ENCODE data around the gene TLR10. TPM values are rescaled to one million over a fixed set of nuclear protein-coding genes. Genes with fewer than 3 reads are reported as not detected.

The TLR10 gene
- total and polyA plus RNA-seq, 3 donors from 2014 or later = 0.06 to 0.21 TPM; not detected in 1

DNA sequence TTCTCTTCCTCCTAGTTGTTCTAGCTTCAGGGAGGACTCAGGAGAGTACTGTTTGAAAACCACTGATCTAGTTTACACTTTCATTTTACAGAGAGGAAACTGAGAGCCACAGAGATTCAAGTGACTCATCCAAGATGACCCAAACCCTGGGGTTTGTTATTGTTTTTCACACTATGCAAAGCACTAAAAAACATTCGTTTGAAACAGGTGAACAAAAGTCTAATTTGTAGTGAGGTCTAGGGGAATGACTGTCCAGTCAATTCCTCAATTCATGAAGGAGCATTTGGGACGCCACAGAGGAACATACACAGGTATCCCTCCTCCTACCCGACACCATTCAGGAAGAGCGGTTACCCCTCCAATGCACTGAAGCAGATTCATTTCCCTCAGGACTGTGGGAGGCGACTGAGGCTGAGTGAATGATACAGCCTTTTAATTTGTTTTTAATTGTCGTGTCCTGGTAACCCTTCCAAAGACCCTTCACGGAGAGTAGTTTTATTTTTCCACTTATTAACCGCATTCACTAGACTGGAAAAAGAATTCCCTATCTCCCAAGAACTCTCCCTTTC is 30.3 kb downstream of the TLR10 start:
- no peaks in the 10 kb centered on the region for H3K36me3 ChIP-seq (ENCODE audit: low read depth, missing control alignments)
- H3K9me3 ChIP-seq = no peaks in the 10 kb centered on the region
- WGBS, 2 donors = 33 to 41% methylated on average over 8 of the region's 8 CpGs
- H3K4me1 ChIP-seq = no peaks in the 10 kb centered on the region
- no peak overlapping the region for H3K4me3 ChIP-seq
- intact Hi-C loops (cut with DNase I; ENCODE audit: low total_unique reads) = no loop called here
- H3K27me3 ChIP-seq = no peaks in the 10 kb centered on the region
- no peak for TF ChIP-seq POLR2A (IDR thresholded peaks at IDR 0.05)
- TF ChIP-seq, protein P1, sequence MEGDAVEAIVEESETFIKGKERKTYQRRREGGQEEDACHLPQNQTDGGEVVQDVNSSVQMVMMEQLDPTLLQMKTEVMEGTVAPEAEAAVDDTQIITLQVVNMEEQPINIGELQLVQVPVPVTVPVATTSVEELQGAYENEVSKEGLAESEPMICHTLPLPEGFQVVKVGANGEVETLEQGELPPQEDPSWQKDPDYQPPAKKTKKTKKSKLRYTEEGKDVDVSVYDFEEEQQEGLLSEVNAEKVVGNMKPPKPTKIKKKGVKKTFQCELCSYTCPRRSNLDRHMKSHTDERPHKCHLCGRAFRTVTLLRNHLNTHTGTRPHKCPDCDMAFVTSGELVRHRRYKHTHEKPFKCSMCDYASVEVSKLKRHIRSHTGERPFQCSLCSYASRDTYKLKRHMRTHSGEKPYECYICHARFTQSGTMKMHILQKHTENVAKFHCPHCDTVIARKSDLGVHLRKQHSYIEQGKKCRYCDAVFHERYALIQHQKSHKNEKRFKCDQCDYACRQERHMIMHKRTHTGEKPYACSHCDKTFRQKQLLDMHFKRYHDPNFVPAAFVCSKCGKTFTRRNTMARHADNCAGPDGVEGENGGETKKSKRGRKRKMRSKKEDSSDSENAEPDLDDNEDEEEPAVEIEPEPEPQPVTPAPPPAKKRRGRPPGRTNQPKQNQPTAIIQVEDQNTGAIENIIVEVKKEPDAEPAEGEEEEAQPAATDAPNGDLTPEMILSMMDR (IDR thresholded peaks at IDR 0.05) = no peak
- peak overlapping the region in 1 of 2 donors; percentile 71 for H3K27ac ChIP-seq
- no peak for DNase-seq

DNA sequence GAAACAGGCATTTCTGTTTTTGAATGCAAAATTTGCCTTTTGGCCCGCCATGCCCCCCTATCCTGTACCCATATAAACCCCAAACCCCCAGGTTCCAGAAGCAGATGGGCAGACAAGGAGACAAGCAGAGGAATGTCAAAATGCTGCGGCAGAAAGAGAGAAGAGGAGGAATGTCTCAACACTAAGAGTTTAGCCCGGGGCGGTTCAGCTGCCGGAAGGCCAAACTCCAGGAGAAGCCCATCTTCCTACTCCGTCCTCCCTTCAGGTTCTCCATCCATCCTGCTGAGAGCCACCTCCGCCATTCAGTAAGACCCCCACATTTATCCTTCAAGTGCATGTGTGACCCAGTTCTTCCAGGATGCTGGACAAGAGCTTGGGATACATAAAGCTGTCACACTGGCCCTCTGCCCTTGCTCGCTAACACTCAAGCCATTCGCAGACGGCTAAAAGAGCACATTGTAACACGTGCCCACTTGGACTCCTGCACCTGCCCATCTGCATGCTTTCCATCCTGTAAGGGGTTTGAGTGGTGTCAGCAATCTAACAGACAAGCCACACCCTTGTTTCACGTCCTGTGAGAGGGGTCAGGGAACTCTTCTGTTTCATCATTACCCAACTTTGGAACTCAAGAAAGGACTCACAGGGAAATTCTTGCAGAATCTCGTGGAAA is 31.3 kb downstream of the TLR10 start:
- H3K27ac ChIP-seq = no peak overlapping the region
- H3K4me1 ChIP-seq = no peaks in the 10 kb centered on the region
- WGBS, 2 donors = 82 to 92% methylated on average over 13 of the region's 13 CpGs
- no peak overlapping the region for H3K4me3 ChIP-seq
- H3K9me3 ChIP-seq = no peaks in the 10 kb centered on the region
- no peaks in the 10 kb centered on the region for H3K36me3 ChIP-seq (ENCODE audit: low read depth, missing control alignments)
- DNase-seq = no peak
- no peaks in the 10 kb centered on the region for H3K27me3 ChIP-seq
- TF ChIP-seq, protein P1 (IDR thresholded peaks at IDR 0.05) = no peak
- TF ChIP-seq POLR2A (IDR thresholded peaks at IDR 0.05) = no peak
- intact Hi-C loops (cut with DNase I; ENCODE audit: low total_unique reads) = no loop called here

DNA sequence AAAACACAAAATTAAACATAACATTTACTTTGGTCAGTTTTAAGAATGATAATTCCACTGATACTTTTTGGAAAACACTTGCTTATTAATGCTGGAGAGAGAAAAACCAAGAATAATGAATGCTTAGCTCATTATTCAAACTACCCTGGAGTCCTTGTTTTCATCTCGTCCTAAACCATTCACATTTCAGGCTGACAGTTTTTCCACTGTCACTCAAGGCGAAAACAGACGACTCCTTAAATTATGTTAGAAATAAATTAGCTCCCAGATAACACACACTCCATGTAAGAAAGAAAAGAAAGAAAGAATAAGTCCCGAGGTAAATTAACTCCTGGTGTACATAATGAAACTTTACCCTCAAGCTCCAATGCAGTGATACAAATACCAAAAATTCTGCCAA is 33.5 kb downstream of the TLR10 start:
- WGBS, 2 donors = 65 to 77% methylated on average over 4 of the region's 4 CpGs
- Histone ChIP-seq H3K4me1 (no peaks in the 10 kb centered on the region), H3K9me3 (no peaks in the 10 kb centered on the region), H3K36me3 (ENCODE audit: low read depth, missing control alignments) (no peaks in the 10 kb centered on the region), H3K27me3 (no peaks in the 10 kb centered on the region), H3K4me3 (no peak overlapping the region), H3K27ac (no peak overlapping the region)
- DNase-seq = no peak
- TF ChIP-seq, protein P1 (IDR thresholded peaks at IDR 0.05) = no peak
- no peak for TF ChIP-seq POLR2A (IDR thresholded peaks at IDR 0.05)
- intact Hi-C loops (cut with DNase I; ENCODE audit: low total_unique reads) = no loop called here

DNA sequence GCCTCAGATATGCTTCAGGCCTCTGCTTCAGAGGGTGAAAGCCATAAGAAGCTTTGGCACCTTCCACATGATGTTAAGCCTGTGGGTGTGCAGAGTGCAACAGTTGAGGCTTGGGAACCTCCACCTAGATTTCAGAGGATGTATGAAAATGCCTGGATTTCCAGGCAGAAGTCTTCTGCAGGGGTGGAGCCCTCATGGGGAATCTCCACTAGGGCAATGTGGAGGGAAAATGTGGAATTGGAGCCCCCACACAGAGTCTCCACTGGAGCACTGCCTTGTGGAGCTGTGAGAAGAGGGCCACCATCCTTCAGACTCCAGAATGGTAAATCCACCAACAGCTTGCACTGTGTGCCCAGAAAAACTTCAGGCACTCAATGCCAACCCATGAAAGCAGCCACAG is 35.2 kb downstream of the TLR10 start:
- H3K4me1 ChIP-seq = no peaks in the 10 kb centered on the region
- no peak overlapping the region for H3K4me3 ChIP-seq
- no peaks in the 10 kb centered on the region for H3K27me3 ChIP-seq
- TF ChIP-seq, protein P1 (IDR thresholded peaks at IDR 0.05) = no peak
- TF ChIP-seq POLR2A (IDR thresholded peaks at IDR 0.05) = no peak
- no peaks in the 10 kb centered on the region for H3K36me3 ChIP-seq (ENCODE audit: low read depth, missing control alignments)
- no peak for DNase-seq
- no peaks in the 10 kb centered on the region for H3K9me3 ChIP-seq
- H3K27ac ChIP-seq = no peak overlapping the region
- intact Hi-C loops (cut with DNase I; ENCODE audit: low total_unique reads) = no loop called here

DNA sequence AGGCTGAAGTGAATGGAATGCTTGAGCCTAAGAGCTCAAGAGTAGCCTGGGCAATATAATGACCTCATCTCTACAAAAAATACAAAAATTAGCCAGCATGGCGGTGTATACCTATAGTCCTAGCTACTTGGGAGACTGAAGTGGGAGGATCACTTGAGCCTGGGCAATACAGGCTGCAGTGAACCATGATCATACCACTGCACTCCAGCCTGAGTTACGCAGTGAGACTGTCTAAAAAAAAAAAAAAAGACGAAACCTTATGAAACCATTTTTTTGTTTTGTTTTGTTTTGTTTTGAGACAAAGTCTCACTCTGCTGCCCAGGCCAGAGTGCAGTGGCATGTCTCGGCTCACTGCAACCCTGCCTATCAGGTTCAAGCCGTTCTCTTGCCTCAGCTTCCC is 36.9 kb downstream of the TLR10 start:
- intact Hi-C loops (cut with DNase I; ENCODE audit: low total_unique reads) = no loop called here
- WGBS, 2 donors = 96 to 97% methylated on average over 5 of the region's 5 CpGs
- no peaks in the 10 kb centered on the region for H3K4me1 ChIP-seq
- H3K4me3 ChIP-seq = no peak overlapping the region
- H3K27me3 ChIP-seq = no peaks in the 10 kb centered on the region
- H3K9me3 ChIP-seq = no peaks in the 10 kb centered on the region
- TF ChIP-seq, protein P1 (IDR thresholded peaks at IDR 0.05) = no peak
- TF ChIP-seq POLR2A (IDR thresholded peaks at IDR 0.05) = no peak
- no peak overlapping the region for H3K27ac ChIP-seq
- no peaks in the 10 kb centered on the region for H3K36me3 ChIP-seq (ENCODE audit: low read depth, missing control alignments)
- DNase-seq = no peak

All from testis (tissue), 3 donors.